NCI-H345 (cell line): ENCODE results near the gene PTS.

ENCODE experiments used
- DNase-seq: peaks from one replicate; lab custom pipeline; 2025; lab: John Stamatoyannopoulos, UW

Gene PTS

DNA sequence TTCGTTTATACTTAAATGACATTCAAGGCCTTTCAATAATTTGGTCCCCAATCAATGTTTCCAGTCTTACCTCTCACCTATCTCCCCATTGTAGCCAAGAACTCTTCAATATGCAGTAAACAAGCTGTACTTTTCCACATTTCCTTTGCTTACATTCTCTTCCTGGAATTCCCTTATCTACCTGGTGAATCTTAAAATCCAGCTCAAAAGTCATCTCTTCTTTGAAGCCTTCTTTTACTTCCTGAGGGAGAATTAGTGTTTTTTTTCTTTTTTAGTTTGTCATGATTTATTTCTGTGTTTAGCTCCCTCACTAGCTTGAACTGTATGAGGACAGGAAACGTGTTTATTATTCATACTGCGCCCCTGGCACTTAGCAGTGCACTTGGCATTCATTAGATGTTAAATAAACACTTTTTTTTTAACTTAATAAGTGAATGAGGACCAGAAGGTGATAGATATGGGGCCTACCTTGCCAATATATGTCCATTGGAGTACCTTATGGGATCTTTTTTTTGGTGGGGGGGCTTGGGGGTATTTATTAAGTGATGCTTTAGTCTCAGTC, 4.9 kb upstream of the PTS start:
- no peak for DNase-seq

DNA sequence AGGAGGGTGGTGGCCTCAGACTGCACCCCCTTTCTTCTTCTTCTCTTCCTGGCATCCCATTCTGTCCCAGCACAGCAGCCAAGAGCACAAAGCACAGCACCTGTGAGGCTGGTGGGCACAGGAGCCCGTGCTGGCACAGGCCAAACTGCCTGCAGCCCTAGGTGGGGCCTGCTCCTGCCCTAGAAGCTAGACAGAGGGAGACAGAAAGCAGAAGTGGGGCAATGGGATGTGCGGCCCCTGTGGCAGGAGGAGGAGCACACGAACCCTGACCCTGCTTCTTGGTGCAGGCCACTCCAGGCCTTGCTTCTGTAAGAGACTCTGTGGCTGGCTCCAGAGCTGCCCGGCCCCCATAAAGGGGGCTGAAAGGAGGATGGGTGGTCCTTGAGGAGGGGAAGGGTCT, 3.9 kb upstream of the PTS start:
- no peak for DNase-seq

DNA sequence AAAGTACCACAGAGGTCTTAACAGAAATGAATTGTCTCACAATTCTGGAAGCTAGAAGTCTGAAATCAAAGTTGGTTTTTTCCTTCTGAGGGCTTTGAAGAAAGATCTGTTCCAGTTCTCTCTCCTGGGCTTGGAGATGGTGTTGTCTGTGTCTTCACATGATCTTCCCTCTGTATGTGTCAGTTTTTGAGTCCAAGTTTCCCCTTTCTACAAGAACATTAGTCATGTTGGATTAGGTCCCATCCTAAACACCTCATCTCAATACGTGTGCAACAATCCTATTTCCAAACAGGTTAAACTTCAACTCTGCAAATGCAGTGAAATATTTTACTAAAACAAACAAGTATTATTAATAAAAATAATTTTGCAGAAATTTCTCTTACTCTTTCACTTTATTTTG, 3.1 kb upstream of the PTS start:
- no peak for DNase-seq

DNA sequence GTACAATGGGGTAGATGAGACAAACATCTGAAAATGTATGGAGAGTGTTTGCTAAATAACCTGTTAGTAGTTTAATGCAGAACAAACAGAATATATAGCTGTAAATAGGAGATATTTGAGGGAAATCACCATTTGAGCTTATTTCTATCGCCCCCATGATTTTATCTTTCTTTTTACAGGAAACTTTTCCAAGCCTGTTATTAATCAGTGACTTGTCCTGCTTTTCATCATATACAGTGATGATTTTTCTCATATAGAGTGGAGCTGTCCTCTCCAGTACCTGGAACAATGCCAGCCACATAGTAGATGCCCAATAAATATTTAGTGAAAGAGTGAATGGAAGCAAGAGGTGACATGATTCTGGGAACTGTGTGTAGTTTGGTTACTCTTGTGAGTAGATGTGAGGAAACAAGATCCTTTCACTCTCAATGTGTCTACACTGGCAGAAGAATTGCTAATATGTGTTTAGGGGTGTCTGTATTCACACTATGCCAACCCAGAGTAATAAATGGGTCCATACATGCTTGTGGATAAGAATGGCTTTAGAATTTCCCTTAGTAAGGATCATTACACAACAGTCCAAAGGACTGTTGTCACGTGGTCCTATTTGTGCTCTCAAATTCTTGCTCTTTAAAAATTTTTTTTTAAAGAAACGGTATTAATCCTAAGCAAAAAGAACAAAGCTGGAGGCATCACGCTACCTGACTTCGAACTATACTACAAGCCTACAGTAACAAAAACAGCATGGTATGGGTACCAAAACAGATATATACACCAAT, 2.3 kb upstream of the PTS start:
- no peak for DNase-seq

DNA sequence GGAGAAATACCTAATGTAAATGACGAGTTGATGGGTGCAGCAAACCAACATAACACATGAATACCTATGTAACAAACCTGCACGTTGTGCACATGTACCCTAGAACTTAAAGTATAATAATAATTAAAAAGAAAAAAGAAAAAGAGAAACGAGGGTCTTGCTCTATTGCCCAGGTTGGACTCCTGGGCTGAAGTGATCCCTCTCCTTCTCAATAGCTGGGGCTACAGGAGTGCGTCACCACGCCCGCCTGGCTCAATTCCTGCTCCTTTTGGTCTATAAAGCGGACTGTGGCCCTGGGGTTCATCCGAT, 521 bp upstream of the PTS start:
- no peak for DNase-seq

DNA sequence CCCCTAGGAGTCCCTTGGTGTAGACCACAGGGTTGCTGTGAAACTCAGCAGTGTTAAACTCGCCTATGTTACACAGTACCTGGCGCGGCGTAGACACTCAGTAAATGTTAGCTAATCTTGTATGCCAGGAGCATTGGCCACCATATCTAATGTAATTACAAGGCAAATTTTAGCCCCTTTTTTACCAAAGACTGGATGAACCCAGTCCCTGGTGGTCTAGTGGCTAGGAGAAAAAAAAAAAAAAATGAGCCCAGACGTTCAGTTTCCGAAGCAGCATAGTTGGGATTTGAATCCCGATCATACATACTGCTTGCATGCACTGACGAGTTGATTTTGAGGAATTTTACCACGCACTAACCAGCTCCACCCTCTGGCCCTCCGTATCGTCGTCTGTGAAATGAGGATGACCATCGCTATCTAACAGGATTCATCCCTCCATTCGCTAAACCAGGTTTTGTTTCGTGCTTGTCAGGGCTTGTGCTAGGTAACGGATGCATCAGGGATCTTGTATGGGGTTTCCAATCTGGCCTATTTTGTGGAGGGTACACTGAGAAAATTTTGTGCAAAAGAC, 688 bp downstream of the PTS start:
- no peak for DNase-seq

DNA sequence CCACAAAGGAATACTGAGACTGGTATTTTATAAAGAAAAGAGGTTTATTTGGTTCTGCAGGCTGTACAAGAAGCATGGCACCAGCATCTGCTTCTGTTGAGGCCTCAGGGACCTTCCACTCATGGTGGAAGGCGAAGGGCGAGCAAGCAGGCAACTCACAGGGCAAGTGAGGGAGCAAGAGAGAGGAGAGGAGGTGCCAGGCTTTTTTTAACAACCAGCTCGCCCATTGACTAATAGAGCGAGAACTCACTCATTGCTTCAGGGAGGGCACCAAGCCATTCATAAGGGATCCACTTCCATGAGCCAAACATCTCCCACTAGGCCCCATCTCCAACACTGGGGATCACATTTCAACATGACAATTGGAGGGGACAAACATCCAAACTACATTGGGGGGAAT, 1.2 kb downstream of the PTS start:
- DNase-seq, result no peak

DNA sequence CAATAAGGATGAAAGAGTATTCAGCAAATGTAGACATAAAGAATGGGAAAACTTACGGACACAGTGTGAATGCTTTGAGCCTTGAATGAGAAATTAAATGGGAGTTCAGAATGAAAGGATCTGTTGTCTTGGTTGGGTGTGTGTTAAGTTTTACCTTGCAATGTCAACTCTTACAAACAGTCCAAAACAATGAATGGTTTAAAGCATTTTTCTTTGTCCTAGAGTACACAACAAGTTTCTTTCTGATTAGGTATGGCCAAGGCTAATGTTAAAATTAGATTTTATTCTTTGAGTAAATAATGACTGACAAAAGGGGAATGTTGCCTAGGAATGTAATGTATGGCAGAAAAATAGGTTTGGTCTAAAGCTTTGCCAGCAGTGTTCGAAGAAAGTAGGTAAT, 2.5 kb downstream of the PTS start:
- no peak for DNase-seq

DNA sequence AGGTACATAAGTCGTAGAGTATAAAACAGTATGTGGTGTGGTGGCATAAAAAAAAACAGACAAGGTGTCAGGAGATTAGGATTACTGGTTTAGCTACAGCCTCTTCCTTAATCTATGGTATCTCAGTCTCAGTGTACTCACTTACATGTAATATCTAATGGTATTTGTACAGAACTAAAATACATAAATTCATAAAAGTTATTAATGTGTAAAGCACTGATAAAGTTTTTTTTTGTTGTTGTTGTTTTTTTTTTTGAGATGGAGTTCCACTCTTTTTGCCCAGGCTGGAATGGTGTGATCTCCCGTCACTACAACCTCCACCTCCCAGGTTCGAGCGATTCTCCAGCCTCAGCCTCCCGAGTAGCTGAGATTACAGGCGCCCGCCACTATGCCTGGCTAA, 2.9 kb downstream of the PTS start:
- no peak for DNase-seq

DNA sequence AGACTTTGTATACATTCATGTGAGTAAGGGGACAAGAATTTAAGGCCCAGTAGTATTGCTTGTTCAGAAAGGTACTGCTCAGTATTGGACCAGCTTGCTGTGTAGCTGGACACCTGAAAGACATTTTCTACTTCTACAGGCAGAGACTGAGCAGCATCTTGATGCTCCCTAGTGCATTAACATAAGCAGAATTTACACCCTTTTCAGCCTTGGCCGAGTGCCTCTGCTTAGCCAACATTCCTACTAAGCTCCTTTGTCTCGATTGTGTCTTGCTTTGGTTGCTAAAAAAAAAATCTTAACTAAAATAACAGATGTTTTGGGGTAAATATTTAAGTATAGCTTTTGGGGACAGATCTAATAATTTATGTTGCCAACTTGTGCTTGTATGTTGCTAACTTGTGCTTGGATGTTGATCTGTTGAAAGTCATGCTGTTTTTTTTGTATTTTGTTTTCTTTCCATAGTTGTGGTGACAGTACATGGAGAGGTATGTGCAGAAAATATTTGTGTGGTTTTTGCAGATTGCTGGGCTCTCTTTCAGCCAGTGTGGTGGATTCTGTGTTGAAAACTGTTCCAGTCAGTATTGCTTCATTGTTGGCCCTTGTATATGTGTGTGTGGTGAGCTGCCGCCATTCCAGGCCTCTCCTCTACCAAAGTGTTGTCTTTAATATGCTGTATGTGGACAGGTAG, 3.7 kb downstream of the PTS start:
- no peak for DNase-seq

DNA sequence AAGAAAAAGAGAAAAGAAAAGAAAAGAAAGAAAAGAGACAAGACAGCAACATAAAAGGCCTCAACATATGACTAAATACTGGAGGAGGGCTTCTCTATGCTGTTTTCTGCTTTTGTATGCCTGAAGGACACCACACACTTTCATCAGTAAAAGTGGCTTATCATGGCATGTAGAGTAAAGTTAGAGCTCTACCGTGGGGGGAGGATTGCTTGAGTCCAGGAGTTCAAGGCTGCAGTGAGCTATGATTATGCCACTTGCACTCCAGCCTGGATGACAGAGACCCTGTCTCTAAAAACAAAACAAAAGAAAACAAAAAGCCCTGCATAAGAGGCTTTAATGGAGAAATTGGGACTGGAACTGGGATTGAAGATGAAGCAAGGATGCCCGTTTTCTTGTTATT, 5.7 kb downstream of the PTS start:
- no peak for DNase-seq

DNA sequence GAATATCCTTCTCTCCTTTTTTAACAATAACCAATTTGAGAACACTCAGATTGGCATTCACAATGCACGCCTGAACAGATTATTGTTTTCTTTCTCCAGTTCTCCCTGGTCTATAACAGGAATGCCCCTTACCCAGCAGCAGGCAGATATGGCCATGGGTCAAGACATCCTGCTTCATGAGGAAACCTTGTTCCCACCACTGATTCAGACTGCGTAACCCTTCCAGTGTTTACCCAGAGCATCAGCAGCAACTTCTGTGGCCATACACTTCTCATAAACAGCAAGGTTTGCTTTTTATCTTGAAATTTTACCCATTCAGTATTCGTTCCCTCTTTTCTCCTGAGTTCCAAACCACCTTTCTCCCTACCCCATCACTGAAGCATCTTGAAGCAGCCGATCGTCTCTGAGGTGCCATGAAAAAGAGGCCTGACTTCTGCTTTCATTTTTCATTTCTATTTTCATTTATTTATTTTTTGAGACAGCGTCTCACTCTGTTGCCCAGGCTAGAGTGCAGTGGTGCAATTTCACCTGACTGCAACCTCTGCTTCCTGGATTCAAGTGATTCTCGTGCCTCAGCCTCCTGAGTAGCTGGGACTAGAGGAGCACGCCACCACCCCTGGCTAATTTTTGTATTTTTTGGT, 9.6 kb downstream of the PTS start:
- DNase-seq, result no peak

DNA sequence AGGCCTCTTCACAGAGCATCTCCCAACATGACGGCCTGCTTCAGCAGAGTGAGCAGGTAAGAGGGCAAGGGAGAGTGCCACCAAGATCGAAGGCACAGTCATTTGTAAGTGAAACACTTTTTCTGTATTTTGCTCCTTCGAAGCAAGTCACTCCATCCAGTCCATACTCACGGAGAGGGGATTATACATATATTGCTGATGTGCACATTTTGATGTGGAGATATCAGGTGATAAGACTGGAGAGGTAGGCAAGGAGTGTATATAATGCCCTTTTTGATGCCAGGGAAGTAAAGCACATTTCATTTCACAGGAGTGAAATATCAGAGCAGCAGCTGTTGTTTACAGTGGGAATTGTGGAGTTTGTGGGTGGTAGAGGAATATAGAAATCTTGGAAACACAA, 11.2 kb downstream of the PTS start:
- no peak for DNase-seq

DNA sequence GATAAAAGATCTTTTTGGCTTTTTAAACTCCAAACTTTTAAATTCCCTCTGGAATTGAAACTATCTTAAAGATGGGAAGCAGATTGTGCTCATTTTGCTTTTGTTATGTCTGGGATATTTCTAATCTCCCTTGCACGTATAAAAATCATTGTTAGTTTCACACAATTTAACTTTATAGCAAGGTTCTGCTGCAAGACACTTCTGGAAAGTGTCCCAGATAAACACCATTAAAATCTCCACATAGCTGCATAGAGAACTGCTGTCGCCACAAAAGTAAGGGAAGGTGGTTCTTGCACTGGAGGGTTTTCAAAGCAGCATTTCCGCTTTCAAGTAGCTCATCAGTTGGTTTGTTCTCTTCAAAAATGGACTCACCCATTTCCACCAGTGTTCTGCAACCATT, 11.8 kb downstream of the PTS start:
- DNase-seq, result no peak

DNA sequence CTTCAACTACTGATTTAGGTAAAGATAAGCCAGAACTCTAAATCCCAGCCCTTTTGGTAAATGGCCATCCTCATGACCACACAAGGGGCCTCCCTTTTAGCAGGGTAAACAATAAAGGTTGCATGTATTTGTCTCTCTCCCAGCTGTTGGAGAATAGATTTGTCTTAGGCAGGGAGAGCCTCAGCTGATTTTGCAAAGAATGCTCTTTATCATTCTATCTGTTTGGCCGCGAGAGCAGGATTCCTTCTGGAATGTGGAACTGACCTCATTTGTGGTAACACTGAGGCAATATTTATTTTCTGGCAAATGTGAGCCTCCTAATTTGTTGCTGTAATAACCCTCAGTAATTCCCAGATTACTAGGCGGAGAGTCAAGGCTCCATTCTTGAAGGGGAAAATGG, 15.3 kb downstream of the PTS start:
- DNase-seq, result no peak

DNA sequence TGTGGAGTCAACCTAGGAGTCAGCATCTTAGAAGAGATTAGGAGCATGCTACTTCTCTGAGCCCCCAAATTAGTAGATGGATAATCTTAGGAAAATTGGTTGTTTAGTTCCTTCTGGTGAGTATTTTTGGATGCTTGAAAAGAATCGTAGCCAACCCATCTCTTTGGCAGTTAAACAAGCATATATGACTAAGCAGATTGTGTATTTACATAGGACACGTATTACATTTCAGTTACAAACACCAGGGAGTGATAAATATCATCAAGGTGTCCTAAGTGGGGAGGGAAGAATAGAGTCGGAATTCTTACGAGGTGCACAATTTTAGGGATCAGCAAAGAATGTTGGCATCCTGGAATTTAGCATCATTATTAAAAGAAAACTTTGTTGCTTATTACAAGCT, 21.0 kb downstream of the PTS start:
- DNase-seq, result no peak

DNA sequence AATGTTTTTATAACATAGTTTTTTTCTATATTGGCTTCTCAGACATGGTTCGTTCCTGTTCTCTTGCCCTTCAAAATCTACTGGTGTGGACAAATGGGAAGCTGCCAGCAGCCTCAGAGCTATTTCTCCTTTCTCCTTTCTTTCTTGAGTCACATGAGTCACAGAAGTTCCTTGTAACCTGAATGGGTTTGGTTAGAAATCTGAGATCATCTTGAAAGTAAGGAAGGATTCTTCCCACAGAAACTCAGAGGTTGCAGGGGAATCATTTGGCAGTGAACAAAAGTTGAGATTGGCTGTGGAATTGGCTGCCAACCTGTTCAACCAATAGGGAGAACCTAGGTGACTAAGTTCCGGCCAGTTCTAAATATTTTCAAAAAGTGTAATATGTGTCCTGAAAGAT, 22.0 kb downstream of the PTS start:
- DNase-seq, result no peak

DNA sequence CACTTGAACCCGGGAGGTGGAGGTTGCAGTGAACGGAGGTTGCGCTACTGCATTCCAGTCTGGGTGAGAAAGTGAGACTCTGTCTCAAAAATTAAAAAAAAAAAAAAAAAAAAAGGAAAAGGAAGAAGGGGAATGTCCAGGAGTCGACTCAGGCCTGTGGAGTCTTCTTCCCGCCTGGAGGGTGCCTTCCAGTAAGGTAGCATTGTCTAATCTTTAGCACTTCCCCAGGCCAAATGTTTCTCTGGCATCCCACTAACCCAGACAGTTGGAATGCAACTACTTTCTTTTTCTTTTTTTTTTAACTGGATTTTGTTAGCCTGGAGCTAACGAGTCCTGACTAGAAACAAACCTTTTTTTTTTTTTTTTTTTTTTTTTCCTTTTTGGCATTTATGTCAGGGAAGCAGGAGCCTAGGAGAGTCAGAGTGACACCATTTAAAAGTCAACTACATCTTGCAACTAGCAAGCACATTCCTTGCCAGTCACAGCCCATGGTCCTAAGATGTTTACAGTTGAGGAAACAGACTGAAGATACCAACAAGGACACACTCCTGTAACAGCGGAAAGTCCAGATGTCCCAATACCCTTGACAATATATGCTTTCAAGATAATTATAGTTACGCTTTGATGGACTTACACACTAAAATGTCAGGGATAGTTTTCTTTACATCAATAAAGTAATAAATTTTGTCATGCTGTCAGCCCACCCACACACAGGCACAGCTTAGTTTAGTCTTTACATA, 23.8 kb downstream of the PTS start:
- DNase-seq, result no peak

DNA sequence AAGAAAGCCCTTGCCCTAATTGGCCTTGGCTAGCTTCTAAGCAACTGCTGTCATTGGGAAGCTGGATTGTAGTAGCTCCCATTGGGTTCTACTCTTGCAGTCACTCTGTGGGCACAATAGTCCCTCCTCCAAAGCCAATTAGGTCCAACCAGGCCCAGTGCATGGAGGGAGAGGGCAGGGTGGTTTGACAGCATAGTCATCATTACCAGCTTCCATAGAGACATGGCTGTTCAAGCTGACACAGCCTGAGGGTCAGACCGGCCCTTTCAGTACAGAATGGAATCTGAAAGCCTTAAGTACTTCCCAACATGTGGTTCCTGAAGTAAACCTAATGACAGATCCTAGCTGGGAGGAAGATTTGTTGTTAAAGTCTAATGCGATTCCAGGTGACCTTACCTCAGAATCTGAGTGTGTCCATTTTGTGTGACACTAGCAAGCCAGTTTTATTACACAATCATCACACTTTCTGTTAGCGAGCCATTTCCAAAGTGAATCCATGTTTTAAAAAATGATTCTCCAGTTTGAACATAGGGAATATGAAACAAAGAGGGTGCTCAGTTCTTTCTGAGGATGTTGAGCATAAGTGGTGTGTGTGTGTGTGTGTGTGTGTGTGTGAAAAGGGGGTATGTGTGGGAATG, 27.5 kb downstream of the PTS start:
- DNase-seq, result no peak

DNA sequence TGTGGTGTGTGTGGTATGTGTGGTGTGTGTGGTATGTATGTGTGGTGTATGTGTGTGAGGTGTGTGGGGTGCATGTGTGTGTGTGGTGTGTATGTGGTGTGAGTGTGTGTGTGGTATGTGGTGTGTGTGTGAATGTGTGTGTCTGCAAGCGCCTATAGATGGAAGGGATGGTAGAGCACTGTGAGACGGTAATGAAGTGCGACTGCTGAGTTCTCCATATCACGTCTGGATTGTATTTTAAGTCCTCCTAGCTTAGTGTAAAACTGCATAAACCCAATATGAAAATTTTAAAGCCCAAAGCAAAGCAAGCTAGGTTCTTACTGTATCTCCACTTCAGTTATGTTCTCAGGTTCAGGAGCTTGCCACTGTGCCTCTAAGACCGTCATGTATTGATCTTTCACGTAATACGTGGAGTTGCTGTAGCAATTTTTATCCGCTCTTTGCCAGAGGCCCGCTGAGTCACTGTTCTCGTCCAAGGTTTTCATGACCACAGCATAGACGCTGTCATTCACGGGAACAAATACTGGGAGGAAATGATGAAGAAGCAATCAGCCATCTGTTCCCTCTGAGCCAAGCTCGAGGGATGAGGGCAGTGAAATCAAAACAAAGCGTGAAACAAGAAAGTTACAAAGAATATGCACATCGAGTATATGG, 29.0 kb downstream of the PTS start:
- DNase-seq, result no peak

DNA sequence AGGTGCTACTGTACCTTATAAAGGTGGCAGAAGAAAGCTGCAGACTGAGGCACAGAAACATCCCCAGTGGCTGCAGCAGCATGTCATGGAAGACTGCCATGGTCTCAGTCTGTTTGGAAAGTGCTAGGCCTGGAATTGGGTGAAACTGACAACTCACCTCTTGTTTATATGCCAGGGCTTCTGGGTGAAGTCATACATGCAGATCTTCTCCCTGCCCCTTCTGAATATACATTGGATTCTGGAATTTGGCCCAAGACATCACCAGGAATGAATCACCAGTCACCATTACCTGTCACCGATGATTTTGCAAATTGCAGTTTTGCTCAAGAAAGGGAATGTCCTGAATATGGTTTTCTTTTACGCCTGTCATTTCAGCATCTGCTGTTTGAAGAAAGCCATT, 34.3 kb downstream of the PTS start, which contains the start of gene PLET1:
TSS of gene PLET1 (minus strand) at position 371 of the 400 bp plus-strand sequence. CDS start at position 100, 271 bp downstream.
- DNase-seq, result no peak
